ENCODE data around the gene NUP107.

GRCh38 chr12:68776976-68777610 is 90.3 kb downstream of the NUP107 start:
- TF ChIP-seq YY1 (IDR thresholded peaks at IDR 0.05; ENCODE audit: insufficient read depth, insufficient read length) (no peak), ZNF274 (IDR thresholded peaks at IDR 0.05; ENCODE audit: low read depth, low read length) (no peak), SUZ12 (IDR thresholded peaks at IDR 0.05; ENCODE audit: extremely low read depth, insufficient read depth, insufficient read length) (no peak)

All from NT2/D1 (cell line).